Endothelial cell of umbilical vein (primary cell): ENCODE data around the gene MOK. TPM values are rescaled to one million over a fixed set of nuclear protein-coding genes. Genes with fewer than 3 reads are reported as not detected.

Experiments
- BruUV-seq: library from RNA; stranded (reverse); fragments of 400-500 nt; replicated peaks from 2 replicates; lab custom pipeline; 2021; lab: Mats Ljungman, UMichigan
- CTCF ChIA-PET: fragments of 300-600, 350-600 bp; sonication (Branson Sonifier 250); formaldehyde crosslinking; loops from one replicate; lab custom pipeline; 2021; ENCODE audit warnings: antibody characterized with exemption, inconsistent platforms; lab: Charles Lee
- POLR2A ChIA-PET: fragments of 300-600, 350-600 bp; sonication (Branson Sonifier 250); formaldehyde crosslinking; loops from one replicate; lab custom pipeline; 2021; ENCODE audit warnings: antibody characterized with exemption, inconsistent platforms; lab: Charles Lee
- DNase-seq: peaks from one replicate; pipeline ENCODE4 v3.0.0-alpha.2; 2011; ENCODE audit warnings: low read depth, low spot score
- FAIRE-seq: peaks from 2 replicates; lab custom pipeline; 2011; peaks lifted over from hg19 to GRCh38; lab: Jason Lieb, UNC
- H2AFZ ChIP-seq: 2 replicates; pipeline ENCODE4 v1.6.0; 2012; ENCODE audit warnings: low read depth, low read length, control low read depth, inconsistent platforms
- H3K27ac ChIP-seq: 2 replicates; pipeline ENCODE4 v1.5.1; 2011; ENCODE audit warnings: low read depth, mild to moderate bottlenecking, control low read depth, low read length, moderate library complexity; ENCODE audit not compliant: insufficient read depth
- H3K27me3 ChIP-seq, 2 experiments: 2 replicates each; pipeline versions ENCODE4 v1.6.0 to v1.6.1; 2011; ENCODE audit warnings: low read length in 2 of 2, mixed read lengths in 1 of 2; ENCODE audit not compliant: control insufficient read depth in 2 of 2, insufficient read depth in 2 of 2
- H3K36me3 ChIP-seq, 2 experiments: 2 replicates in 1 of 2; 3 replicates in 1 of 2; pipeline ENCODE4 v1.5.1; 2011; ENCODE audit warnings: low read length in 2 of 2, mild to moderate bottlenecking in 1 of 2, moderate library complexity in 1 of 2; ENCODE audit not compliant: control insufficient read depth in 2 of 2, insufficient read depth in 2 of 2; ENCODE audit errors: extremely low read depth in 1 of 2
- H3K4me1 ChIP-seq: 3 replicates; pipeline ENCODE4 v1.5.1; 2011; ENCODE audit warnings: mild to moderate bottlenecking, low read length; ENCODE audit not compliant: control insufficient read depth, insufficient read depth; ENCODE audit errors: extremely low read depth
- H3K4me2 ChIP-seq: 2 replicates; pipeline ENCODE4 v1.6.1; 2011; ENCODE audit warnings: low read length, control low read depth, mixed read lengths; ENCODE audit not compliant: insufficient read depth
- H3K4me3 ChIP-seq, 3 experiments: fragments of 200-600 bp in 1 of 3; sonication (generic), shearing (Covaris generic) in 1 of 3; replicated peaks in 1 of 3; 2 replicates each; pipeline ENCODE4 v1.5.1; 2011 to 2016; ENCODE audit warnings: control low read depth in 3 of 3, low read length in 3 of 3, mild to moderate bottlenecking in 2 of 3, inconsistent platforms in 1 of 3, low read depth in 1 of 3, moderate library complexity in 1 of 3; ENCODE audit not compliant: insufficient read depth in 1 of 3
- H3K79me2 ChIP-seq: 2 replicates; pipeline ENCODE4 v1.6.0; 2012; ENCODE audit warnings: low read length, inconsistent platforms; ENCODE audit not compliant: control insufficient read depth, insufficient read depth
- H3K9ac ChIP-seq: replicated peaks from 2 replicates; pipeline ENCODE3; 2011; ENCODE audit warnings: low read length, control low read depth; ENCODE audit not compliant: insufficient read depth; ENCODE audit errors: extremely low read depth
- H3K9me1 ChIP-seq: replicated peaks from 3 replicates; pipeline ENCODE4 v1.6.0; 2011; ENCODE audit warnings: mild to moderate bottlenecking, low read length; ENCODE audit not compliant: control insufficient read depth, insufficient read depth; ENCODE audit errors: extremely low read depth
- H3K9me3 ChIP-seq: replicated peaks from 2 replicates; pipeline ENCODE4 v1.5.1; 2012; ENCODE audit warnings: low read length, inconsistent platforms; ENCODE audit not compliant: control insufficient read depth, insufficient read depth
- H4K20me1 ChIP-seq: replicated peaks from 2 replicates; pipeline ENCODE3; 2011; ENCODE audit warnings: mild to moderate bottlenecking, low read length; ENCODE audit not compliant: control insufficient read depth, insufficient read depth; ENCODE audit errors: extremely low read depth
- CTCF ChIP-seq, 2 donors: IDR thresholded peaks; 1 replicate in 1 of 2; 2 replicates in 1 of 2; pipeline ENCODE4 v1.5.1; 2011; ENCODE audit warnings: low read length in 2 of 2, mild to moderate bottlenecking in 2 of 2, moderate library complexity in 2 of 2, control low read depth in 1 of 2, inconsistent platforms in 1 of 2, low read depth in 1 of 2; ENCODE audit not compliant: insufficient read depth in 1 of 2; ENCODE audit errors: extremely low read depth in 1 of 2
- EZH2 ChIP-seq: IDR thresholded peaks from 2 replicates; pipeline ENCODE4 v1.6.1; 2012; ENCODE audit warnings: borderline replicate concordance, low read depth, mild to moderate bottlenecking, moderate library complexity, low read length, inconsistent platforms; ENCODE audit not compliant: severe bottlenecking
- FOS ChIP-seq: IDR thresholded peaks from 2 replicates; pipeline ENCODE4 v1.6.1; 2011; ENCODE audit warnings: mild to moderate bottlenecking, low read length, moderate library complexity, borderline replicate concordance; ENCODE audit not compliant: insufficient read depth
- GATA2 ChIP-seq: IDR thresholded peaks from 2 replicates; pipeline ENCODE4 v1.7.0; 2011; ENCODE audit warnings: low read depth, mild to moderate bottlenecking, moderate library complexity, mixed read lengths, low read length; ENCODE audit not compliant: insufficient read length, insufficient read depth
- JUN ChIP-seq: IDR thresholded peaks from 2 replicates; pipeline ENCODE4 v1.6.1; 2011; ENCODE audit warnings: borderline replicate concordance, low read depth; ENCODE audit not compliant: insufficient read length, insufficient read depth
- MAX ChIP-seq: IDR thresholded peaks from 2 replicates; pipeline ENCODE4 v1.6.1; 2011; ENCODE audit not compliant: insufficient read depth, insufficient read length
- MYC ChIP-seq: IDR thresholded peaks from one replicate; pipeline ENCODE4 v1.6.1; 2011; ENCODE audit warnings: mild to moderate bottlenecking, low read depth, low read length
- POLR2A ChIP-seq: IDR thresholded peaks from 2 replicates; pipeline ENCODE4 v1.6.1; 2012; ENCODE audit warnings: low read depth, mild to moderate bottlenecking, control low read depth, low read length
- POLR2AphosphoS5 ChIP-seq: IDR thresholded peaks from 2 replicates; pipeline ENCODE4 v1.6.1; 2012; ENCODE audit warnings: low read depth, mild to moderate bottlenecking, control low read depth, low read length, moderate library complexity; ENCODE audit not compliant: insufficient read depth
- dilution Hi-C: fragments of 300-500 bp; cut with MboI; formaldehyde crosslinking; loops from one replicate; pipeline ENCODE4 v1.15.0; 2019; ENCODE audit warnings: low sequenced_read_pairs; ENCODE audit not compliant: extremely low pct_ligation_motif_present
- intact Hi-C: fragments of 100-400 bp; cut with micrococcal nuclease; formaldehyde crosslinking; loops from one replicate; pipeline ENCODE4 v1.10.0; 2022
- polyA plus RNA-seq, 4 experiments: library from polyadenylated mRNA; depleted of rRNA in 3 of 4; stranded (reverse) in 3 of 4; unstranded in 1 of 4; fragments of >200 nt; gene quantifications; 2 replicates each; pipeline versions ENCODE4 v1.2.1 to v1.2.3, GENCODE V29; 2011 to 2012; ENCODE audit warnings: missing spikeins in 1 of 4
- total RNA-seq: library from RNA; stranded (reverse); gene quantifications from 2 replicates; pipeline ENCODE4 v1.2.3, GENCODE V29; 2021

The MOK gene
- total and polyA plus RNA-seq, 2 donors (not counting 3 experiments of a cell fraction or from before 2014, with no cell fraction given) = 6.1 to 8.6 TPM

- no TSS peak for BruUV-seq
- POLR2A ChIA-PET = no interaction called here
Observed at GRCh38 chr14:102249041-102249440, 55.9 kb downstream of the MOK start.

More at GRCh38 chr14:102249041-102249440, 55.9 kb downstream of the MOK start:
- Histone ChIP-seq H3K4me2 (no peak overlapping the region), H3K4me1 (no peaks in the 10 kb centered on the region), H3K27me3 (no peaks in the 10 kb centered on the region), H3K36me3 (no peaks in the 10 kb centered on the region), H3K9ac (no peak overlapping the region), H4K20me1 (no peaks in the 10 kb centered on the region), H3K9me1 (no peaks in the 10 kb centered on the region), H3K9me3 (no peaks in the 10 kb centered on the region), H2AFZ (no peak overlapping the region), H3K4me3 (no peak overlapping the region), H3K27ac (no peak overlapping the region), H3K79me2 (no peaks in the 10 kb centered on the region)
- FAIRE-seq = no peak
- dilution Hi-C loops = no loop called here
- TF ChIP-seq MAX (no peak), CTCF (IDR thresholded peaks at IDR 0.05; ENCODE audit: extremely low read depth in 1 of 2, insufficient read depth in 1 of 2, low read depth in 1 of 2, low read length in 2 of 2) (no peak), POLR2AphosphoS5 (no peak), JUN (no peak), FOS (no peak), MYC (no peak), EZH2 (no peak), GATA2 (no peak), POLR2A (no peak)
- intact Hi-C loops = no loop called here
- no peak for DNase-seq
- CTCF ChIA-PET = interaction anchor here (1.0 kb wide), 1 partner anchor 10 kb away, joined by 3 read pairs; no protein-coding TSS in a partner anchor
